ENCODE results near the gene TACC3. TPM values are rescaled to one million over a fixed set of nuclear protein-coding genes. Genes with fewer than 3 reads are reported as not detected.

The TACC3 gene
- total RNA-seq, 1 donor from 2014 or later: 42.2 TPM

GRCh38 chr4:1728061-1728980 is 7.0 kb downstream of the TACC3 start:
- H3K36me3 Mint-ChIP-seq (ENCODE audit: low read depth, unreplicated experiment): peaks cover 9% of the 10 kb centered on the region
- H3K9me3 Mint-ChIP-seq (ENCODE audit: unreplicated experiment): no peaks in the 10 kb centered on the region
- H3K27me3 Mint-ChIP-seq (ENCODE audit: unreplicated experiment): peaks cover 5% of the 10 kb centered on the region
- peaks cover 30% of the 10 kb centered on the region for H3K4me1 Mint-ChIP-seq (ENCODE audit: unreplicated experiment)
- peak overlapping the region; percentile 84 for H3K27ac Mint-ChIP-seq (ENCODE audit: unreplicated experiment)
- TF ChIP-seq CTCF (IDR thresholded peaks at IDR 0.05; ENCODE audit: unreplicated experiment): peak; percentile 48
- DNase-seq (ENCODE audit: low spot score): no peak
- H3K4me3 Mint-ChIP-seq (ENCODE audit: unreplicated experiment): no peak overlapping the region

DNA sequence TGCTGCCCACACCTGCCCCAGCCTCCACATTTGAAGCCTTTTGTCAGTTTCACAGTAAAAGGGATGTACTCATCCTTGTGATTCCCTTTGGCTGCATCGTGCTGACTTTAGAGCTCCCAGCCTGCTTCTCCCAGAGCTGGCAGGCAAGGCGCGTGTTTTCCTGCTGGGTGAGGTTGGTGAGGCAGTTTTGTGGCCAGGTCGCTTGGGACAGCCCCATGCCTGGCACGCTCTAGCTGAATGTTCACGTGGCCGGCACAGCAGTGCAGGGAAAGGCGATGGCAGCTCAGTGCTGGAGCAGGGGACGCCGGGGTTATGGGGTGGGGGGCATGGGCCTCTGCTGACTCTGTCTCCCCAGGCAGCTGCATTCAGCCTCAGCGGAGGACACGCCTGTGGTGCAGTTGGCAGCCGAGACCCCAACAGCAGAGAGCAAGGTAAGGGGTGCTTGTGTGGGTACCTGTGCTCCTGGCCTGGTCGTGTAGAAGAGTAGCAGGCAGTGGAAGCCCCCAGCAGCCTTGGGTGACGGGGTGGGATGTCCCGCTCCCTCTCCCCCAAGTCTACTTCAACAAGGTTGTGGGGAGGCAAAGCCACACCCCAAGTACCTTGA is 9.3 kb downstream of the TACC3 start:
- Mint-ChIP-seq H3K4me1 (ENCODE audit: unreplicated experiment) (peaks cover 30% of the 10 kb centered on the region), H3K27ac (ENCODE audit: unreplicated experiment) (no peak overlapping the region), H3K4me3 (ENCODE audit: unreplicated experiment) (no peak overlapping the region), H3K36me3 (ENCODE audit: low read depth, unreplicated experiment) (peaks cover 5% of the 10 kb centered on the region), H3K9me3 (ENCODE audit: unreplicated experiment) (no peaks in the 10 kb centered on the region), H3K27me3 (ENCODE audit: unreplicated experiment) (peaks cover 3% of the 10 kb centered on the region)
- DNase-seq (ENCODE audit: low spot score): no peak
- no peak for TF ChIP-seq CTCF (IDR thresholded peaks at IDR 0.05; ENCODE audit: unreplicated experiment)

DNA sequence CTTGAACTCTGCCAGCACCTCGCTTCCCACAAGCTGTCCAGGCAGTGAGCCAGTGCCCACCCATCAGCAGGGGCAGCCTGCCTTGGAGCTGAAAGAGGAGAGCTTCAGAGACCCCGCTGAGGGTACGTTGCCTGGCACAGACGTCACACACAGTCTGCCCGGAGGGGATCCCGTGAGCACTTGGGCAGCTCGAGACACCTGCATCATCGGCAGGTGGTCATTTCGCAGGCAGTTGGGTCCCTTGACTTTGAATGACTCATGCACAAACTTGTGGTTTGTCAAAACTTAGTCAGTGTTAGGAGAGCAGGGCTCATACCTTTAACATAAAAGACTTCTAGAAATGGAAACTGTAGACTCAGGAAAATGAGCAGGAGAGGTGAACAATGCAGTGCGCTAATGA is 9.9 kb downstream of the TACC3 start:
- peaks cover 5% of the 10 kb centered on the region for H3K36me3 Mint-ChIP-seq (ENCODE audit: low read depth, unreplicated experiment)
- H3K4me1 Mint-ChIP-seq (ENCODE audit: unreplicated experiment): peaks cover 30% of the 10 kb centered on the region
- H3K4me3 Mint-ChIP-seq (ENCODE audit: unreplicated experiment): no peak overlapping the region
- DNase-seq (ENCODE audit: low spot score): no peak
- H3K9me3 Mint-ChIP-seq (ENCODE audit: unreplicated experiment): no peaks in the 10 kb centered on the region
- no peak for TF ChIP-seq CTCF (IDR thresholded peaks at IDR 0.05; ENCODE audit: unreplicated experiment)
- no peak overlapping the region for H3K27ac Mint-ChIP-seq (ENCODE audit: unreplicated experiment)
- peaks cover 5% of the 10 kb centered on the region for H3K27me3 Mint-ChIP-seq (ENCODE audit: unreplicated experiment)

- peaks cover 19% of the 10 kb centered on the region for H3K36me3 Mint-ChIP-seq (ENCODE audit: low read depth, unreplicated experiment)
- no peak for TF ChIP-seq CTCF (IDR thresholded peaks at IDR 0.05; ENCODE audit: unreplicated experiment)
- H3K9me3 Mint-ChIP-seq (ENCODE audit: unreplicated experiment): no peaks in the 10 kb centered on the region
- peaks cover 2% of the 10 kb centered on the region for H3K27me3 Mint-ChIP-seq (ENCODE audit: unreplicated experiment)
- no peak for DNase-seq (ENCODE audit: low spot score)
- peak overlapping the region; percentile 47 for H3K4me3 Mint-ChIP-seq (ENCODE audit: unreplicated experiment)
- peaks cover 13% of the 10 kb centered on the region for H3K4me1 Mint-ChIP-seq (ENCODE audit: unreplicated experiment)
- no peak overlapping the region for H3K27ac Mint-ChIP-seq (ENCODE audit: unreplicated experiment)
Measured at GRCh38 chr4:1732911-1733310, 11.6 kb downstream of the TACC3 start.

- TF ChIP-seq CTCF (IDR thresholded peaks at IDR 0.05; ENCODE audit: unreplicated experiment): no peak
- no peak overlapping the region for H3K4me3 Mint-ChIP-seq (ENCODE audit: unreplicated experiment)
- H3K9me3 Mint-ChIP-seq (ENCODE audit: unreplicated experiment): peaks cover 7% of the 10 kb centered on the region
- H3K27ac Mint-ChIP-seq (ENCODE audit: unreplicated experiment): no peak overlapping the region
- peaks cover 31% of the 10 kb centered on the region for H3K36me3 Mint-ChIP-seq (ENCODE audit: low read depth, unreplicated experiment)
- H3K27me3 Mint-ChIP-seq (ENCODE audit: unreplicated experiment): peaks cover 6% of the 10 kb centered on the region
- no peaks in the 10 kb centered on the region for H3K4me1 Mint-ChIP-seq (ENCODE audit: unreplicated experiment)
- DNase-seq (ENCODE audit: low spot score): no peak
Measured at GRCh38 chr4:1735215-1735614, 13.9 kb downstream of the TACC3 start.
